B cell (primary cell): ENCODE measurements around the gene FOXS1. TPM values are rescaled to one million over a fixed set of nuclear protein-coding genes. Genes with fewer than 3 reads are reported as not detected.

Experiments used
- ATAC-seq: fragments of 200-7000 bp; cut with Tn5 transposase; one replicate; pipeline ENCODE4 v1.10.0; 2021; ENCODE audit warnings: low read depth, mild to moderate bottlenecking, moderate number of reproducible peaks, moderate library complexity
- CTCF ChIA-PET: fragments of 350-600 bp; sonication (Branson Sonifier 250); formaldehyde crosslinking; loops from one replicate; lab custom pipeline; 2021; ENCODE audit warnings: antibody characterized with exemption, inconsistent platforms; lab: Charles Lee
- POLR2A ChIA-PET: fragments of 350-600 bp; sonication (Branson Sonifier 250); formaldehyde crosslinking; loops from one replicate; lab custom pipeline; 2021; ENCODE audit warnings: antibody characterized with exemption; lab: Charles Lee
- DNase-seq: peaks from one replicate; pipeline ENCODE4 v3.0.0; 2013
- H2AFZ ChIP-seq: 2 replicates; pipeline ENCODE4 v1.6.1; 2012; ENCODE audit warnings: mild to moderate bottlenecking, low read depth, low read length; ENCODE audit not compliant: insufficient read depth, poor library complexity, severe bottlenecking
- H3K27ac ChIP-seq, 2 donors: 1 replicate in 1 of 2; 2 replicates in 1 of 2; pipeline ENCODE4 v1.5.1; 2012 to 2013; ENCODE audit warnings: low read length in 2 of 2, mild to moderate bottlenecking in 2 of 2, moderate library complexity in 1 of 2
- H3K27me3 ChIP-seq, 4 experiments: fragments of 200-600 bp in 1 of 4; sonication (generic) in 1 of 4; replicated peaks in 1 of 4; 1 replicate in 2 of 4; 2 replicates in 2 of 4; pipeline versions ENCODE4 v1.6.1 to v1.7.0; 2013 to 2016; ENCODE audit warnings: low read length in 3 of 4, mild to moderate bottlenecking in 2 of 4, mixed read lengths in 1 of 4, moderate library complexity in 1 of 4; ENCODE audit not compliant: insufficient read depth in 4 of 4, control insufficient read depth in 3 of 4; ENCODE audit errors: control extremely low read depth in 1 of 4
- H3K36me3 ChIP-seq, 2 experiments: replicated peaks in 1 of 2; 1 replicate in 1 of 2; 2 replicates in 1 of 2; pipeline versions ENCODE4 v1.6.1 to v1.7.1; 2013; ENCODE audit warnings: low read length in 1 of 2; ENCODE audit not compliant: insufficient read depth in 2 of 2, control insufficient read depth in 1 of 2; ENCODE audit errors: control extremely low read depth in 1 of 2, extremely low read depth in 1 of 2
- H3K4me1 ChIP-seq, 2 donors: fragments of 200-600 bp in 1 of 2; sonication (generic) in 1 of 2; 1 replicate in 1 of 2; 2 replicates in 1 of 2; pipeline versions ENCODE4 v1.5.1 to v1.6.1; 2013 to 2017; ENCODE audit warnings: low read length in 2 of 2; ENCODE audit not compliant: control insufficient read depth in 2 of 2, insufficient read depth in 2 of 2
- H3K4me2 ChIP-seq: replicated peaks from 2 replicates; pipeline ENCODE3; 2012; ENCODE audit warnings: mild to moderate bottlenecking, low read depth, low read length; ENCODE audit not compliant: poor library complexity, severe bottlenecking
- H3K4me3 ChIP-seq, 5 experiments: fragments of 200-600 bp in 1 of 5; sonication (generic) in 1 of 5; 1 replicate in 3 of 5; 2 replicates in 2 of 5; pipeline versions ENCODE4 v1.5.1 to v1.7.0; 2011 to 2016; ENCODE audit warnings: low read length in 4 of 5, mild to moderate bottlenecking in 4 of 5, low read depth in 2 of 5, control low read depth in 1 of 5, moderate library complexity in 1 of 5; ENCODE audit not compliant: insufficient read depth in 1 of 5; ENCODE audit errors: control extremely low read depth in 1 of 5, extremely low read depth in 1 of 5
- H3K79me2 ChIP-seq: fragments of 200-600 bp; sonication (generic); one replicate; pipeline ENCODE4 v1.6.0; 2016; ENCODE audit warnings: low read length; ENCODE audit not compliant: control insufficient read depth, insufficient read depth
- H3K9ac ChIP-seq: fragments of 200-600 bp; sonication (generic); 2 replicates; pipeline ENCODE4 v1.6.1; 2017; ENCODE audit warnings: mild to moderate bottlenecking, low read length, moderate library complexity
- H3K9me3 ChIP-seq, 3 donors: one replicate each; pipeline versions ENCODE4 v1.6.1 to v1.7.1; 2013; ENCODE audit warnings: low read length in 2 of 3; ENCODE audit not compliant: control insufficient read depth in 2 of 3, insufficient read depth in 1 of 3; ENCODE audit errors: control extremely low read depth in 1 of 3
- H4K20me1 ChIP-seq: 2 replicates; pipeline ENCODE4 v1.6.0; 2012; ENCODE audit warnings: mild to moderate bottlenecking, low read length; ENCODE audit not compliant: insufficient read depth, control insufficient read depth, poor library complexity, severe bottlenecking
- H3K27ac Mint-ChIP-seq: one replicate; pipeline ENCODE4 v1.8.0; 2021; ENCODE audit warnings: mixed read lengths
- H3K27me3 Mint-ChIP-seq: one replicate; pipeline ENCODE4 v1.8.0; 2021; ENCODE audit warnings: mixed read lengths
- H3K4me1 Mint-ChIP-seq: one replicate; pipeline ENCODE4 v1.8.0; 2021; ENCODE audit warnings: mixed read lengths
- H3K4me3 Mint-ChIP-seq: one replicate; pipeline ENCODE4 v1.8.0; 2021; ENCODE audit warnings: mixed read lengths
- H3K9me3 Mint-ChIP-seq: one replicate; pipeline ENCODE4 v1.8.0; 2022; ENCODE audit warnings: mixed read lengths; ENCODE audit not compliant: insufficient read depth
- EZH2 ChIP-seq: IDR thresholded peaks from 2 replicates; pipeline ENCODE4 v1.6.1; 2012; ENCODE audit warnings: borderline replicate concordance, low read depth, mild to moderate bottlenecking, moderate library complexity, low read length; ENCODE audit not compliant: insufficient read depth, poor library complexity, severe bottlenecking
- WGBS: methylation state at CpG from one replicate; pipeline ENCODE4 v1.1.5; 2013; ENCODE audit warnings: missing lambda C conversion rate; ENCODE audit not compliant: insufficient coverage; 5-methylcytosine and 5-hydroxymethylcytosine counted together
- intact Hi-C: fragments of 100-400 bp; cut with micrococcal nuclease; formaldehyde crosslinking; loops from one replicate; pipeline ENCODE4 v1.10.0; 2022
- polyA plus RNA-seq: library from polyadenylated mRNA; depleted of rRNA; stranded (reverse); fragments of >200 nt; gene quantifications from 2 replicates; pipeline ENCODE4 v1.2.3, GENCODE V29; 2012
- total RNA-seq, 2 donors: library from RNA; stranded (reverse); fragments of 120-200 nt in 1 of 2; gene quantifications; 1 replicate in 1 of 2; 2 replicates in 1 of 2; pipeline versions ENCODE4 v1.2.3 to v1.2.4, GENCODE V29; 2013 to 2022
- TF ChIP-seq, protein P1 (sequence below): fragments of 200-600 bp; IDR thresholded peaks from one replicate; pipeline ENCODE4 v1.8.0; 2022; ENCODE audit warnings: antibody characterized with exemption, mild to moderate bottlenecking

Gene FOXS1
- total and polyA plus RNA-seq, 2 donors (not counting 1 experiment from before 2014, with no cell fraction given): not detected

DNA sequence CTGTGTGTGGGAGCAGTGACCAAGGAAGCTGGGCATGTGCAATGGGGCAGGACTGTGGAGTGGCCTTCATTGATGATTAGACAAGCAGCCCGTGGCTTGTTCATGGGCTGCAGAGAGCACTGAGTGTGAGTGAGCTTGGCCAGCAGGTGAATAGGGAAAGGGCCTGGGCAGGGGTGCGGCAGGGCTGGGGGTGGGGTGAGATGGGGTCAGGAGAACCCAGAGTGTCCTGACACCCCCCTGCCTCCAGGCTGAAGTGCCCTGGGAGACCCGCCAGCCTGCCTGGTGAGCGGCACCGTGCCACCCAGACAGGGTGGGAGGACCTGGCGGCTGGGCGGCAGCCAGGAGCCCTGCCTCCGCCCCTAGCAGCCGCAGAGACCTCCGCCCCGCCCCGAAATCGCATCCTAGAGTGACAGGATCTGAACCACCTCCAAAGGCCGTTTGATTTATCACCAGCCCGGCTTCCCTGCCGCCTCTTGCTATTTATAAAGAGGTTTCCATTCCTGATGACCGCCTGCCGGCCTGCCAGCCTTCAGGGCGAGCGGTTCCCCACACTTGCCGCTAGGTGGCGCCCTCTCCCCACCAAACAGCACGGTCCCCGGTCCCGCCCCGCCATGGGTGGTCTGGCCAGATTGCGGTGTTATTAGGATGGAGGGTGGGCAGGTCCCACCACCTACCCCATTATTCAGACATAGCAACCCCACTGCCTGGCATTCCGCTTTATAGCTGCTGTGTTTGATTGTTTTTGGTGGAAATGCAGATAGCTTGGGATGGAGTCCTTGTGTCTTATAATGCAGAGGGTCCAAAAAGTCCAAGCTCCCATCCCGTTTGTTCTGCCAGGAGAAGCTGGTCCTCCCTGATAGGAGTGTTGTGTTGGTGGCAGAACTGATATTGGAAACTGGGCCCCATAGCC, 22.7 kb downstream of the FOXS1 start:
- POLR2A ChIA-PET: no interaction called here
- ATAC-seq: peak; percentile 93
- no peak overlapping the region for H3K27ac Mint-ChIP-seq

More for the DNA sequence above, 22.7 kb downstream of the FOXS1 start:
- H3K4me1 ChIP-seq: peaks cover 6 to 8% of the 10 kb centered on the region in 2 donors
- no peaks in the 10 kb centered on the region for H3K79me2 ChIP-seq
- peaks cover 0 to 9% (median 0%) of the 10 kb centered on the region in 4 experiments for H3K27me3 ChIP-seq
- peak overlapping the region; percentile 27 for H3K4me3 Mint-ChIP-seq
- H2AFZ ChIP-seq: peak overlapping the region; percentile 62
- H3K27ac ChIP-seq: no peak overlapping the region
- no peaks in the 10 kb centered on the region for H3K9me3 Mint-ChIP-seq
- no peak overlapping the region for H3K9ac ChIP-seq
- H3K27me3 Mint-ChIP-seq: peaks cover 8% of the 10 kb centered on the region
- intact Hi-C loops: loop anchor here (1.0 kb wide), 4 partner anchors 24 to 270 kb away; partner anchors contain the start of gene PDRG1
- H4K20me1 ChIP-seq: no peaks in the 10 kb centered on the region
- no peaks in the 10 kb centered on the region for H3K9me3 ChIP-seq
- CTCF ChIA-PET: interaction anchor here (0.5 to 6.0 kb wide), 31 partner anchors 9 to 956 kb away, joined by 3 to 54 read pairs (median 4); partner anchors contain the start of gene PDRG1
- WGBS: 10% methylated on average over 20 of the region's 29 CpGs
- TF ChIP-seq, protein P1, sequence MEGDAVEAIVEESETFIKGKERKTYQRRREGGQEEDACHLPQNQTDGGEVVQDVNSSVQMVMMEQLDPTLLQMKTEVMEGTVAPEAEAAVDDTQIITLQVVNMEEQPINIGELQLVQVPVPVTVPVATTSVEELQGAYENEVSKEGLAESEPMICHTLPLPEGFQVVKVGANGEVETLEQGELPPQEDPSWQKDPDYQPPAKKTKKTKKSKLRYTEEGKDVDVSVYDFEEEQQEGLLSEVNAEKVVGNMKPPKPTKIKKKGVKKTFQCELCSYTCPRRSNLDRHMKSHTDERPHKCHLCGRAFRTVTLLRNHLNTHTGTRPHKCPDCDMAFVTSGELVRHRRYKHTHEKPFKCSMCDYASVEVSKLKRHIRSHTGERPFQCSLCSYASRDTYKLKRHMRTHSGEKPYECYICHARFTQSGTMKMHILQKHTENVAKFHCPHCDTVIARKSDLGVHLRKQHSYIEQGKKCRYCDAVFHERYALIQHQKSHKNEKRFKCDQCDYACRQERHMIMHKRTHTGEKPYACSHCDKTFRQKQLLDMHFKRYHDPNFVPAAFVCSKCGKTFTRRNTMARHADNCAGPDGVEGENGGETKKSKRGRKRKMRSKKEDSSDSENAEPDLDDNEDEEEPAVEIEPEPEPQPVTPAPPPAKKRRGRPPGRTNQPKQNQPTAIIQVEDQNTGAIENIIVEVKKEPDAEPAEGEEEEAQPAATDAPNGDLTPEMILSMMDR: peak; percentile 99
- TF ChIP-seq EZH2: no peak
- peak overlapping the region; percentile 56 for H3K4me2 ChIP-seq
- H3K4me3 ChIP-seq: no peak overlapping the region
- peak; percentile 82 for DNase-seq
- H3K4me1 Mint-ChIP-seq: peaks cover 8% of the 10 kb centered on the region
- no peaks in the 10 kb centered on the region for H3K36me3 ChIP-seq
